Measurements from ENCODE around the gene TFEB. TPM values are rescaled to one million over a fixed set of nuclear protein-coding genes. Genes with fewer than 3 reads are reported as not detected.

TFEB gene
- total and polyA plus RNA-seq, 4 donors, result 13.3 to 38.4 (median 27.8) TPM

DNA sequence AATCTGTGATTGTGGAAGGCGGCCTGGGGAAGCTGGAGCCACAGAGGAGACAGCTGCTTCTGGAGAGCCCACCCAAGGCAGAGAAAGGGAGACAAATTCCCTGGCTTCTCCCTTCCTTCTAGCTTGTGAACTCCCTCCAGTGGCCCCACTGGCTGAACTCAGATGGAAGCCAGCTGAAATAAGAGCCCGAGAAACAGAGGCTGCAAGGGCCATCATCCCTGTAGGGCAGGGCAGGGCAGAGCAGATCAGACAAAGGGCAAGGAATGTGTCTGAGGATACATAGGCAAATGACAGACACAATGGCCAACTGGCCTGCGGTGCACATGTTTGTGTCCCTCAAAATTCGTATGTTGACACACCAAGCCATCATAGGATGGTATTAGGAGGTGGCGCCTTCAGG lies 71.8 kb downstream of the TFEB start:
- H3K9me3 ChIP-seq (ENCODE audit: control insufficient read depth in 4 of 4, insufficient read depth in 3 of 4, low read length in 3 of 4), result no peaks in the 10 kb centered on the region
- H3K36me3 ChIP-seq (ENCODE audit: control insufficient read depth in 4 of 4, insufficient read depth in 4 of 4, low read length in 4 of 4), result no peaks in the 10 kb centered on the region
- H3K27me3 ChIP-seq (ENCODE audit: control insufficient read depth in 3 of 3, insufficient read depth in 3 of 3, low read length in 2 of 3), result no peaks in the 10 kb centered on the region
- TF ChIP-seq, protein P1, sequence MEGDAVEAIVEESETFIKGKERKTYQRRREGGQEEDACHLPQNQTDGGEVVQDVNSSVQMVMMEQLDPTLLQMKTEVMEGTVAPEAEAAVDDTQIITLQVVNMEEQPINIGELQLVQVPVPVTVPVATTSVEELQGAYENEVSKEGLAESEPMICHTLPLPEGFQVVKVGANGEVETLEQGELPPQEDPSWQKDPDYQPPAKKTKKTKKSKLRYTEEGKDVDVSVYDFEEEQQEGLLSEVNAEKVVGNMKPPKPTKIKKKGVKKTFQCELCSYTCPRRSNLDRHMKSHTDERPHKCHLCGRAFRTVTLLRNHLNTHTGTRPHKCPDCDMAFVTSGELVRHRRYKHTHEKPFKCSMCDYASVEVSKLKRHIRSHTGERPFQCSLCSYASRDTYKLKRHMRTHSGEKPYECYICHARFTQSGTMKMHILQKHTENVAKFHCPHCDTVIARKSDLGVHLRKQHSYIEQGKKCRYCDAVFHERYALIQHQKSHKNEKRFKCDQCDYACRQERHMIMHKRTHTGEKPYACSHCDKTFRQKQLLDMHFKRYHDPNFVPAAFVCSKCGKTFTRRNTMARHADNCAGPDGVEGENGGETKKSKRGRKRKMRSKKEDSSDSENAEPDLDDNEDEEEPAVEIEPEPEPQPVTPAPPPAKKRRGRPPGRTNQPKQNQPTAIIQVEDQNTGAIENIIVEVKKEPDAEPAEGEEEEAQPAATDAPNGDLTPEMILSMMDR (IDR thresholded peaks at IDR 0.05; ENCODE audit: control extremely low read depth, extremely low read depth), result no peak
- no peaks in the 10 kb centered on the region for H3K4me1 ChIP-seq (ENCODE audit: control insufficient read depth in 5 of 5, insufficient read depth in 5 of 5, low read length in 5 of 5)
- 85 to 87% methylated on average over 5 of the region's 5 CpGs for WGBS, 2 donors
- no peak overlapping the region for H3K9ac ChIP-seq (ENCODE audit: insufficient read depth in 1 of 2, low read length in 2 of 2)
- DNase-seq, result peak in 2 of 3 donors; percentile 15 to 48
- H3K27ac ChIP-seq (ENCODE audit: low read depth in 1 of 2, low read length in 1 of 2), result no peak overlapping the region
- no peak overlapping the region for H3K4me3 ChIP-seq
- no peak for ATAC-seq (ENCODE audit: insufficient read depth, low FRiP score)

DNA sequence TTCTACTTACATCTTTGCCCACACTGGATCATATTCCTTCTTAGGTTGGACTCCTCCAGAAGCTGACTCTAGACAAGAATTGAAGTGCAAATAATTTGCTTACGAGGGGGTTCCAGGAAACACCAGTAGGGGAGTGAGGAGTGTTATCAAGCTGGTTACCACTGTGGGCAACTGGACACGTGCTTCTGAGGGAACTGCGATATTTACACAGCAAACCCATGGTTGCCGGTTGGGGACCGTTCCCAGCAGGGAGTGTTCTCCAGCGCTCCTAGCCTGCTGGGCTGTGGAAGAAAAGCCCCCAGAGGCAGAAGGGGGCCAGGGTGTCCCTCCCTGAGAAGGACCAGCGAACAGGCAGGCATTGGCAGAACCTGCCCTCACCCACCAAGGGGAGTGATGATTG lies 75.5 kb downstream of the TFEB start:
- WGBS, 2 donors, result 32 to 40% methylated on average over 7 of the region's 7 CpGs
- ATAC-seq (ENCODE audit: insufficient read depth, low FRiP score) (no peak), DNase-seq (no peak)
- H3K4me1 ChIP-seq (ENCODE audit: control insufficient read depth in 5 of 5, insufficient read depth in 5 of 5, low read length in 5 of 5), result peaks cover 0 to 30% (median 12%) of the 10 kb centered on the region in 5 donors
- H3K9me3 ChIP-seq (ENCODE audit: control insufficient read depth in 4 of 4, insufficient read depth in 3 of 4, low read length in 3 of 4), result no peaks in the 10 kb centered on the region
- H3K4me3 ChIP-seq, result no peak overlapping the region
- TF ChIP-seq, protein P1 (IDR thresholded peaks at IDR 0.05; ENCODE audit: control extremely low read depth, extremely low read depth), result no peak
- H3K27me3 ChIP-seq (ENCODE audit: control insufficient read depth in 3 of 3, insufficient read depth in 3 of 3, low read length in 2 of 3), result no peaks in the 10 kb centered on the region
- no peak overlapping the region for H3K27ac ChIP-seq (ENCODE audit: low read depth in 1 of 2, low read length in 1 of 2)
- no peak overlapping the region for H3K9ac ChIP-seq (ENCODE audit: insufficient read depth in 1 of 2, low read length in 2 of 2)
- no peaks in the 10 kb centered on the region for H3K36me3 ChIP-seq (ENCODE audit: control insufficient read depth in 4 of 4, insufficient read depth in 4 of 4, low read length in 4 of 4)

DNA sequence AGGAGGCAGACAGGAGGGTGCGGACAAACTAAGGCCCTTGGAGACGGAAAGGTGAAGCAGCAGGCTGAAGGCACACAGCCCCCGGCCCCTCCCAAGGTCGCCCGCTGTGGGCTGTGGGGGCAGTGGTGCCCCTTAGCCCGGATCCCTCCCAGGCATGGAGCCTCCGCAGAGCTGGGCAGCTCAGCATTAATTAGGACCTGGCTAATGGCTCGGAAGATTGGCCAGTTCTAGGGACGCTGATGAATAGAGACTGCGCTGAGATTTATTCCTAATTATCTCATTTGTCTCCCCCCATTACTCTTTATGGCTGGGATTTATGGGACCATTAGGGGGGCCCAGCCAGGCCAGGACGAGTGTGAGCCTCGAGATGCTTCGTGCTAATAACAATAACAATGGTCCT lies 76.8 kb downstream of the TFEB start:
- TF ChIP-seq, protein P1 (IDR thresholded peaks at IDR 0.05; ENCODE audit: control extremely low read depth, extremely low read depth), result no peak
- WGBS, 2 donors, result 92 to 96% methylated on average over 13 of the region's 13 CpGs
- DNase-seq, result no peak
- H3K36me3 ChIP-seq (ENCODE audit: control insufficient read depth in 4 of 4, insufficient read depth in 4 of 4, low read length in 4 of 4), result no peaks in the 10 kb centered on the region
- ATAC-seq (ENCODE audit: insufficient read depth, low FRiP score), result no peak
- H3K4me3 ChIP-seq, result no peak overlapping the region
- no peak overlapping the region for H3K27ac ChIP-seq (ENCODE audit: low read depth in 1 of 2, low read length in 1 of 2)
- H3K9me3 ChIP-seq (ENCODE audit: control insufficient read depth in 4 of 4, insufficient read depth in 3 of 4, low read length in 3 of 4), result no peaks in the 10 kb centered on the region
- H3K27me3 ChIP-seq (ENCODE audit: control insufficient read depth in 3 of 3, insufficient read depth in 3 of 3, low read length in 2 of 3), result no peaks in the 10 kb centered on the region
- peaks cover 0 to 39% (median 12%) of the 10 kb centered on the region in 5 donors for H3K4me1 ChIP-seq (ENCODE audit: control insufficient read depth in 5 of 5, insufficient read depth in 5 of 5, low read length in 5 of 5)
- H3K9ac ChIP-seq (ENCODE audit: insufficient read depth in 1 of 2, low read length in 2 of 2), result no peak overlapping the region

All from lung (tissue), 12 donors.